ENCODE results near the gene TAF5.

Gene TAF5

DNA sequence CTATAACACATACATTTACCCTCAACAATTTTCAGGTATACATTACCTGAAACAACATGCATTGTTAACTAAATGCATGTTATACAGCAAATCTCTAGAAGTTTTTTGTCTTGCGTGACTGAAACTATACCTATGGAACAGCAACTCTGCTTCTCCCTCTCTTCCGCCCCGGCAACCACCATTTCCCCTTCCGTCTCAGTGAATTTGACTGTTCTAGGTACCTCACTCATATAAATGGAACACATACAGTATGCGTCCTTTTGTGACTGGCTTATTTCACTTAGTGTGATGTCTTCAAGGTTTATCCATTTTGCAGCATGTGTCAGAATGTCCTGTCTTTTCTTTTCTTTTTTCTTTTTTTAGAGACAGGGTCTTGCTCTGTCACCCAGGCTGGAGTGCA, 61.9 kb downstream of the TAF5 start:
- Histone ChIP-seq H3K27me3 (ENCODE audit: control insufficient read depth, insufficient read depth, low read length) (no peaks in the 10 kb centered on the region), H3K4me2 (ENCODE audit: low read length) (no peak overlapping the region), H2AFZ (no peak overlapping the region), H3K9me3 (ENCODE audit: control insufficient read depth, low read length) (no peaks in the 10 kb centered on the region), H3K27ac (no peak overlapping the region), H3K79me2 (no peaks in the 10 kb centered on the region), H3K9ac (no peak overlapping the region), H3K4me3 (ENCODE audit: low read depth, low read length) (no peak overlapping the region), H3K4me1 (no peaks in the 10 kb centered on the region), H3K36me3 (ENCODE audit: control insufficient read depth, insufficient read depth, low read length) (no peaks in the 10 kb centered on the region)
- TF ChIP-seq, protein P1, sequence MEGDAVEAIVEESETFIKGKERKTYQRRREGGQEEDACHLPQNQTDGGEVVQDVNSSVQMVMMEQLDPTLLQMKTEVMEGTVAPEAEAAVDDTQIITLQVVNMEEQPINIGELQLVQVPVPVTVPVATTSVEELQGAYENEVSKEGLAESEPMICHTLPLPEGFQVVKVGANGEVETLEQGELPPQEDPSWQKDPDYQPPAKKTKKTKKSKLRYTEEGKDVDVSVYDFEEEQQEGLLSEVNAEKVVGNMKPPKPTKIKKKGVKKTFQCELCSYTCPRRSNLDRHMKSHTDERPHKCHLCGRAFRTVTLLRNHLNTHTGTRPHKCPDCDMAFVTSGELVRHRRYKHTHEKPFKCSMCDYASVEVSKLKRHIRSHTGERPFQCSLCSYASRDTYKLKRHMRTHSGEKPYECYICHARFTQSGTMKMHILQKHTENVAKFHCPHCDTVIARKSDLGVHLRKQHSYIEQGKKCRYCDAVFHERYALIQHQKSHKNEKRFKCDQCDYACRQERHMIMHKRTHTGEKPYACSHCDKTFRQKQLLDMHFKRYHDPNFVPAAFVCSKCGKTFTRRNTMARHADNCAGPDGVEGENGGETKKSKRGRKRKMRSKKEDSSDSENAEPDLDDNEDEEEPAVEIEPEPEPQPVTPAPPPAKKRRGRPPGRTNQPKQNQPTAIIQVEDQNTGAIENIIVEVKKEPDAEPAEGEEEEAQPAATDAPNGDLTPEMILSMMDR (IDR thresholded peaks at IDR 0.05), result no peak

GRCh38 chr10:103431902-103432301, 64.1 kb downstream of the TAF5 start:
- H3K4me1 ChIP-seq, result no peaks in the 10 kb centered on the region
- H3K27me3 ChIP-seq (ENCODE audit: control insufficient read depth, insufficient read depth, low read length), result no peaks in the 10 kb centered on the region
- H3K79me2 ChIP-seq, result no peaks in the 10 kb centered on the region
- no peak overlapping the region for H3K4me2 ChIP-seq (ENCODE audit: low read length)
- H3K27ac ChIP-seq, result no peak overlapping the region
- no peak overlapping the region for H3K4me3 ChIP-seq (ENCODE audit: low read depth, low read length)
- H3K9ac ChIP-seq, result no peak overlapping the region
- no peak overlapping the region for H2AFZ ChIP-seq
- no peaks in the 10 kb centered on the region for H3K9me3 ChIP-seq (ENCODE audit: control insufficient read depth, low read length)
- TF ChIP-seq, protein P1 (IDR thresholded peaks at IDR 0.05), result no peak
- H3K36me3 ChIP-seq (ENCODE audit: control insufficient read depth, insufficient read depth, low read length), result no peaks in the 10 kb centered on the region

- Histone ChIP-seq H3K79me2 (no peaks in the 10 kb centered on the region), H3K9ac (no peak overlapping the region), H3K4me1 (no peaks in the 10 kb centered on the region), H3K9me3 (ENCODE audit: control insufficient read depth, low read length) (no peaks in the 10 kb centered on the region), H3K36me3 (ENCODE audit: control insufficient read depth, insufficient read depth, low read length) (no peaks in the 10 kb centered on the region), H3K27me3 (ENCODE audit: control insufficient read depth, insufficient read depth, low read length) (no peaks in the 10 kb centered on the region), H3K4me3 (ENCODE audit: low read depth, low read length) (no peak overlapping the region), H3K27ac (no peak overlapping the region), H3K4me2 (ENCODE audit: low read length) (no peak overlapping the region), H2AFZ (no peak overlapping the region)
- TF ChIP-seq, protein P1 (IDR thresholded peaks at IDR 0.05), result no peak
These were observed 66.1 kb downstream of the TAF5 start for GRCh38 chr10:103433858-103434257.

All from parathyroid adenoma (tissue), 2 donors.